ENCODE results near the gene NRCAM. TPM values are rescaled to one million over a fixed set of nuclear protein-coding genes. Genes with fewer than 3 reads are reported as not detected.

NRCAM gene
- total and polyA plus RNA-seq, 12 donors, result 0.08 to 1.3 (median 0.38) TPM

GRCh38 chr7:108251700-108252099 lies 204.5 kb downstream of the NRCAM start:
- WGBS, 2 donors, result 55 to 68% methylated on average over 1 of the region's 1 CpG
- DNase-seq (no peak), ATAC-seq (no peak)
- intact Hi-C loops (cut with DNase I), result no loop called here
- peaks cover 0 to 5% (median 0%) of the 10 kb centered on the region in 9 donors for H3K4me1 ChIP-seq
- TF ChIP-seq CTCF (IDR thresholded peaks at IDR 0.05), result no peak
- H3K27ac ChIP-seq, result no peak overlapping the region
- H3K27me3 ChIP-seq, result peaks cover 0 to 3% (median 0%) of the 10 kb centered on the region in 7 donors
- no peak overlapping the region for H3K4me3 ChIP-seq
- no peaks in the 10 kb centered on the region for H3K9me3 ChIP-seq
- no peaks in the 10 kb centered on the region for H3K36me3 ChIP-seq

GRCh38 chr7:108249453-108249852 lies 206.8 kb downstream of the NRCAM start:
- WGBS, 2 donors, result 65 to 74% methylated on average over 1 of the region's 1 CpG
- no peak overlapping the region for H3K4me3 ChIP-seq
- no peaks in the 10 kb centered on the region for H3K36me3 ChIP-seq

GRCh38 chr7:108248821-108249220 lies 207.4 kb downstream of the NRCAM start:
- H3K27ac ChIP-seq, result no peak overlapping the region
- peaks cover 0 to 10% (median 0%) of the 10 kb centered on the region in 9 donors for H3K4me1 ChIP-seq
- ATAC-seq, result no peak
- TF ChIP-seq CTCF (IDR thresholded peaks at IDR 0.05), result no peak
- no peak for DNase-seq
- H3K27me3 ChIP-seq, result peaks cover 0 to 4% (median 0%) of the 10 kb centered on the region in 7 donors
- H3K36me3 ChIP-seq, result no peaks in the 10 kb centered on the region
- no peak overlapping the region for H3K4me3 ChIP-seq
- no peaks in the 10 kb centered on the region for H3K9me3 ChIP-seq
- 74 to 75% methylated on average over 4 of the region's 4 CpGs for WGBS, 2 donors
- intact Hi-C loops (cut with DNase I), result no loop called here

More at GRCh38 chr7:108249453-108249852, 206.8 kb downstream of the NRCAM start:
- no peak for ATAC-seq
- no peak overlapping the region for H3K27ac ChIP-seq
- peaks cover 0 to 3% (median 0%) of the 10 kb centered on the region in 7 donors for H3K27me3 ChIP-seq
- DNase-seq, result no peak
- no peak for TF ChIP-seq CTCF (IDR thresholded peaks at IDR 0.05)
- H3K9me3 ChIP-seq, result no peaks in the 10 kb centered on the region
- intact Hi-C loops (cut with DNase I), result no loop called here
- peaks cover 0 to 10% (median 0%) of the 10 kb centered on the region in 9 donors for H3K4me1 ChIP-seq

- Histone ChIP-seq H3K36me3 (no peaks in the 10 kb centered on the region), H3K4me1 (peaks cover 0 to 10% (median 0%) of the 10 kb centered on the region in 9 donors), H3K27ac (no peak overlapping the region), H3K9me3 (no peaks in the 10 kb centered on the region), H3K27me3 (peaks cover 0 to 4% (median 0%) of the 10 kb centered on the region in 7 donors), H3K4me3 (no peak overlapping the region)
- intact Hi-C loops (cut with DNase I), result no loop called here
- no peak for DNase-seq
- TF ChIP-seq CTCF (IDR thresholded peaks at IDR 0.05), result no peak
- WGBS, 2 donors, result 73 to 81% methylated on average over 2 of the region's 2 CpGs
- ATAC-seq, result no peak
Observed at GRCh38 chr7:108248418-108248817, 207.8 kb downstream of the NRCAM start.
